ENCODE results near the gene IER5.

The IER5 gene

DNA sequence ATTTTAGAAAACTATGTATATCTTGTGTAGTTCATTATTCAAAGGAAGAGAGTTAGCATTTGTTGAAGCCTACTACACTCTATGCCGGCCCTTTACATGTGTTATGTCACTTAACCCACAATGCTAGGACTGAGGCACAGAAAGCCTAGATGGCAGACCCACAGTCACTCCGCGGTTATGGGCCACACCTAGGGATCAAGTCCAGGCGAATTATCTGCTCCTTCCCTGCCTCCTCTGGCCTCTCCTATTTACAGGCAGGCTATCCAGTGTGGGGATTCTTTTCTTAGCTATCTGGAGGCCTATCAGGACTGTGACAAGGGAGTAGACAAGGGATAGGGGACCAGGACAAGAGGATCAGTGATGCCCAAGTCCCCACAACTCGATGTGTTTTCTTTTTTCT, 33.0 kb downstream of the IER5 start:
- Histone ChIP-seq H3K9me3 (ENCODE audit: insufficient read depth, low read depth, low read length) (no peaks in the 10 kb centered on the region), H3K36me3 (ENCODE audit: insufficient read depth, low read depth, low read length) (no peaks in the 10 kb centered on the region)

DNA sequence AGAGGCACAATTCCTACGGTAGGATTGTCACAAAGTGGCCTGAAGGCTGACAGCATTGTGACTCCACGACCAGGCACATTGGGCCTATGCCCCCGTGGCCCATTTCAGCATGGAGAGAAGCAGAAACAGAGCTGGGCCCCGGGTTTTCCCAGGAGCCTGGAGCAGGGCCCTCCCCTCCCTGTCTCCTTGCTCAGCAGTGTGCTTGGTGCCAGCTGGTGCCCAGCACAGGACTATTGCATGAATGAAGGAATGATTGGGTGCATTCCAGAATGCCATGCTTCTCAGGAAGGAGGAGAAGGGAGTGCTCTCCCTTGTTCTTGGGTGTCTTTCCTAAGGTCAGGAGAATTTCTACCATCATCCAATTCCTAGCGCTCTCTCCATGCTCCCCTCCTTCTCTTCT, 33.7 kb downstream of the IER5 start:
- H3K36me3 ChIP-seq (ENCODE audit: insufficient read depth, low read depth, low read length) = no peaks in the 10 kb centered on the region
- H3K9me3 ChIP-seq (ENCODE audit: insufficient read depth, low read depth, low read length) = no peaks in the 10 kb centered on the region
- H3K27me3 ChIP-seq (ENCODE audit: insufficient read depth, low read length) = no peaks in the 10 kb centered on the region
- H3K9ac ChIP-seq (ENCODE audit: low read depth, low read length) = no peak overlapping the region
- no peaks in the 10 kb centered on the region; the same call in 1 of the 2 replicates for H3K4me1 ChIP-seq (ENCODE audit: insufficient read depth, low read length)
- no peak overlapping the region for H3K4me3 ChIP-seq (ENCODE audit: low read length)
- H3K27ac ChIP-seq (ENCODE audit: low read length) = no peak overlapping the region

More for the DNA sequence above, 33.0 kb downstream of the IER5 start:
- H3K27me3 ChIP-seq (ENCODE audit: insufficient read depth, low read length) = no peaks in the 10 kb centered on the region
- H3K9ac ChIP-seq (ENCODE audit: low read depth, low read length) = no peak overlapping the region
- no peak overlapping the region for H3K27ac ChIP-seq (ENCODE audit: low read length)
- H3K4me3 ChIP-seq (ENCODE audit: low read length) = no peak overlapping the region
- H3K4me1 ChIP-seq (ENCODE audit: insufficient read depth, low read length) = no peaks in the 10 kb centered on the region; the same call in 1 of the 2 replicates

GRCh38 chr1:181123173-181123572, 34.7 kb downstream of the IER5 start:
- H3K27ac ChIP-seq (ENCODE audit: low read length) = no peak overlapping the region
- H3K9ac ChIP-seq (ENCODE audit: low read depth, low read length) = no peak overlapping the region
- H3K4me3 ChIP-seq (ENCODE audit: low read length) = no peak overlapping the region
- no peaks in the 10 kb centered on the region for H3K36me3 ChIP-seq (ENCODE audit: insufficient read depth, low read depth, low read length)
- no peaks in the 10 kb centered on the region for H3K27me3 ChIP-seq (ENCODE audit: insufficient read depth, low read length)
- no peaks in the 10 kb centered on the region for H3K9me3 ChIP-seq (ENCODE audit: insufficient read depth, low read depth, low read length)
- no peaks in the 10 kb centered on the region; the same call in 1 of the 2 replicates for H3K4me1 ChIP-seq (ENCODE audit: insufficient read depth, low read length)

GRCh38 chr1:181124291-181124751, 35.8 kb downstream of the IER5 start:
- no peaks in the 10 kb centered on the region for H3K36me3 ChIP-seq (ENCODE audit: insufficient read depth, low read depth, low read length)
- H3K9me3 ChIP-seq (ENCODE audit: insufficient read depth, low read depth, low read length) = no peaks in the 10 kb centered on the region
- no peak overlapping the region for H3K9ac ChIP-seq (ENCODE audit: low read depth, low read length)

DNA sequence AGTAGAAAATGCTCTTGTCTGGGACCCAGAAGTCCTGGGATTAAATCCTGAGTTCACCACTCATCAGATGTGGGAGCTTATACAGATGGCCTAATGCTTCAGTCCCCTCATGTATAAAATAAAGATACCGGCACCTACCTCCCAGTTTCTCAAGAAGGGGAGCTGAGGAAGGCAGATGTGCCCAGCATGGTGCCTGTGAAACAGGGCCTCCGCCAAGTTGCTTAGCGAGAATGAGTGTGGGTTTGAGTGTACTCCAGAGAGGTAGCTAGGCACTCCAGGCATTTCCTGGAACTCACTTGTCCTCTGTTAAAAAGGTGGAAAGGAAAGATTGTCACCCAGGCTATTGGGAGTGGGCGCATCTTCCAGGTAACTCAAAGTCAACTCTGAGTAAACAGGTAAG, 37.8 kb downstream of the IER5 start:
- Histone ChIP-seq H3K27ac (ENCODE audit: low read length) (no peak overlapping the region), H3K27me3 (ENCODE audit: insufficient read depth, low read length) (no peaks in the 10 kb centered on the region; the same call in 1 of the 2 replicates), H3K9ac (ENCODE audit: low read depth, low read length) (no peak overlapping the region), H3K4me3 (ENCODE audit: low read length) (no peak overlapping the region), H3K4me1 (ENCODE audit: insufficient read depth, low read length) (peaks cover 15% of the 10 kb centered on the region; the same call in 1 of the 2 replicates), H3K36me3 (ENCODE audit: insufficient read depth, low read depth, low read length) (no peaks in the 10 kb centered on the region), H3K9me3 (ENCODE audit: insufficient read depth, low read depth, low read length) (no peaks in the 10 kb centered on the region)

More at GRCh38 chr1:181124291-181124751, 35.8 kb downstream of the IER5 start:
- peaks cover 5% of the 10 kb centered on the region; the same call in 1 of the 2 replicates for H3K4me1 ChIP-seq (ENCODE audit: insufficient read depth, low read length)
- H3K4me3 ChIP-seq (ENCODE audit: low read length) = no peak overlapping the region
- no peaks in the 10 kb centered on the region for H3K27me3 ChIP-seq (ENCODE audit: insufficient read depth, low read length)
- no peak overlapping the region for H3K27ac ChIP-seq (ENCODE audit: low read length)

GRCh38 chr1:181126871-181127587, 38.5 kb downstream of the IER5 start:
- H3K4me3 ChIP-seq (ENCODE audit: low read length) = no peak overlapping the region
- H3K4me1 ChIP-seq (ENCODE audit: insufficient read depth, low read length) = peaks cover 15% of the 10 kb centered on the region; the same call in 1 of the 2 replicates
- H3K36me3 ChIP-seq (ENCODE audit: insufficient read depth, low read depth, low read length) = no peaks in the 10 kb centered on the region
- no peak overlapping the region for H3K9ac ChIP-seq (ENCODE audit: low read depth, low read length)
- H3K27ac ChIP-seq (ENCODE audit: low read length) = no peak overlapping the region
- H3K9me3 ChIP-seq (ENCODE audit: insufficient read depth, low read depth, low read length) = no peaks in the 10 kb centered on the region
- no peaks in the 10 kb centered on the region; the same call in 1 of the 2 replicates for H3K27me3 ChIP-seq (ENCODE audit: insufficient read depth, low read length)

DNA sequence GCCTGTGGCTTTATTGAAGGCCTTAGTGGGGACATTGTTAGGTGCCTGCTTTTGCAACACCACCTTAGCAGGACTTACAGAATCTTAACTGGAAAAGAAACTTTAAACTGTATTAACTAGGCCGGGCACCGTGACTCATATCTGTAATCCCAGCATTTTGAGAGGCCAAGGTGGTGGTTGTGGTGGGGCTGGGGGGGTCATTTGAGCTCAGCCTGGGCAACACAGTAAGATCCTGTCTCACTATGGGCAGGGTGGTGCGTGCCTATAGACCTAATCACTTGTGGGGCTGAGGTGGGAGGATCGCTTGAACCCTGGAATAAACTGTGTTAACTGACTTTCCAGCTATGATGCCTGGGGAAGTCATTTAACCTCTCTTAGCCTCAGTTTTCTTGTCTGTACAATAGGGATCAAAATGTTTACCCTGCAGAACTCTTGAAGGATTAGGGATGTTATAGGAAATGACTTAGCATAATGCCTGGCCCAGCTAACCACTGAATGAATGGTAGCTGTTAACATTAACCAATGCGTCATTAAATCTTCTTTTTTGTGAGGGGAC, 39.5 kb downstream of the IER5 start:
- Histone ChIP-seq H3K27me3 (ENCODE audit: insufficient read depth, low read length) (no peaks in the 10 kb centered on the region; the same call in 1 of the 2 replicates), H3K36me3 (ENCODE audit: insufficient read depth, low read depth, low read length) (no peaks in the 10 kb centered on the region), H3K9ac (ENCODE audit: low read depth, low read length) (no peak overlapping the region), H3K9me3 (ENCODE audit: insufficient read depth, low read depth, low read length) (no peaks in the 10 kb centered on the region), H3K4me3 (ENCODE audit: low read length) (no peak overlapping the region), H3K27ac (ENCODE audit: low read length) (no peak overlapping the region), H3K4me1 (ENCODE audit: insufficient read depth, low read length) (peaks cover 15% of the 10 kb centered on the region; the same call in 1 of the 2 replicates)

GRCh38 chr1:181128592-181129497, 40.3 kb downstream of the IER5 start:
- H3K27me3 ChIP-seq (ENCODE audit: insufficient read depth, low read length) = no peaks in the 10 kb centered on the region; the same call in 1 of the 2 replicates
- H3K27ac ChIP-seq (ENCODE audit: low read length) = no peak overlapping the region
- no peak overlapping the region for H3K9ac ChIP-seq (ENCODE audit: low read depth, low read length)
- no peak overlapping the region for H3K4me3 ChIP-seq (ENCODE audit: low read length)
- no peaks in the 10 kb centered on the region for H3K36me3 ChIP-seq (ENCODE audit: insufficient read depth, low read depth, low read length)
- peaks cover 18% of the 10 kb centered on the region; the same call in 1 of the 2 replicates for H3K4me1 ChIP-seq (ENCODE audit: insufficient read depth, low read length)
- H3K9me3 ChIP-seq (ENCODE audit: insufficient read depth, low read depth, low read length) = no peaks in the 10 kb centered on the region

DNA sequence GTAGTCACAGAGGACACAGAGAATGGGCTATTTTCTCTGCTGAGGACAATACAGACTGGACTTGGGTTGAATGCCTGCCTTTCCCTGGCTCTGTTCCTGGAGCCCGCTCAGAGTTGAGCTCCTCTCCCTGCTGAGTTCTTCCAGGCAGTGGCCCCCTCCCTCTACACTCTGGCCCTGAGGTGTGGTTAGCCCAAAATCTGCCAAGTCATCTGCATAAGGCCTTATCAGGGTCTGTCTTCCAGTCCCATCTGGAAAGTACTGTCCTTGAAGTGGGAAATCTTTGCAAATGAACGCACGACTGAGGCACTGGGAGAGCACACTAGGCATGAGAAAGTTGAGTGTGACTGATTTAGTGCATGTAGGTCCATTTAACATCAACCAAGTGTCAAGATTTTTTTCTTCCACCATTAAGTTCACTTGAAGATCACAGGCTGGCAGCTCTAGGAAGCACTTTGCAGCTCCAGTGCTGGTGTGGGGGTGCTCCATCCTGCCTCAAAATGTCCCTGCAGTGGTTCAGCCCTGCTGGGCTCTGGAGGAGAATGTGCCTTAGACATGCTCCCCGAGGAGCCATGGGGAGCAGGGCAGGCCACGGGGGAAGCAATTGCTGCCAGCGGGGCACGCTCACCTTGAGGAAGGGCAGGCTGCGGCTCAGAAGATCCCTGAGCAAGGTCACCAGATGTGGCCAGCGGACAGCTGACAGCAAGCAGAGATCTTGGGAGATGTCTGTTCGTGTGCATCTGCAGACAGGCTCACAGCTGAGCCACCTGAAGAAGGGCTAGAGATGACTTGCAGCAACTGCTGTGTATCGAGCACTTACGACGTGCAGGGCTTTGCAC, 41.5 kb downstream of the IER5 start:
- no peak overlapping the region for H3K4me3 ChIP-seq (ENCODE audit: low read length)

GRCh38 chr1:181131255-181131941, 42.9 kb downstream of the IER5 start:
- H3K27ac ChIP-seq (ENCODE audit: low read length) = no peak overlapping the region
- no peaks in the 10 kb centered on the region; the same call in 1 of the 2 replicates for H3K27me3 ChIP-seq (ENCODE audit: insufficient read depth, low read length)
- H3K9ac ChIP-seq (ENCODE audit: low read depth, low read length) = no peak overlapping the region
- H3K36me3 ChIP-seq (ENCODE audit: insufficient read depth, low read depth, low read length) = no peaks in the 10 kb centered on the region
- no peaks in the 10 kb centered on the region for H3K9me3 ChIP-seq (ENCODE audit: insufficient read depth, low read depth, low read length)
- H3K4me1 ChIP-seq (ENCODE audit: insufficient read depth, low read length) = peaks cover 18% of the 10 kb centered on the region; the same call in 1 of the 2 replicates
- no peak overlapping the region for H3K4me3 ChIP-seq (ENCODE audit: low read length)

More for the DNA sequence above, 41.5 kb downstream of the IER5 start:
- Histone ChIP-seq H3K9me3 (ENCODE audit: insufficient read depth, low read depth, low read length) (no peaks in the 10 kb centered on the region), H3K9ac (ENCODE audit: low read depth, low read length) (no peak overlapping the region), H3K4me1 (ENCODE audit: insufficient read depth, low read length) (peaks cover 18% of the 10 kb centered on the region; the same call in 1 of the 2 replicates), H3K27me3 (ENCODE audit: insufficient read depth, low read length) (no peaks in the 10 kb centered on the region; the same call in 1 of the 2 replicates), H3K36me3 (ENCODE audit: insufficient read depth, low read depth, low read length) (no peaks in the 10 kb centered on the region), H3K27ac (ENCODE audit: low read length) (no peak overlapping the region)

Measured in iPS-20b (cell line).